HUES64 (cell line): ENCODE measurements around the gene PLCB1.
"Not testable (repeated sequence)": the region's sequence is repeated elsewhere in the genome, so short reads cannot be mapped to it uniquely, and the experiment has no call there.

Experiments used
- H3K27ac ChIP-seq: 2 replicates; pipeline ENCODE4 v1.7.0; 2013; ENCODE audit warnings: low read depth, low read length, inconsistent platforms
- H3K27me3 ChIP-seq: 2 replicates; pipeline ENCODE4 v1.6.1; 2013; ENCODE audit warnings: mild to moderate bottlenecking, low read length; ENCODE audit not compliant: insufficient read depth
- H3K36me3 ChIP-seq: 2 replicates; pipeline ENCODE4 v1.6.1; 2013; ENCODE audit warnings: mild to moderate bottlenecking, low read length; ENCODE audit not compliant: insufficient read depth
- H3K4me1 ChIP-seq: 2 replicates; pipeline ENCODE4 v1.6.1; 2013; ENCODE audit warnings: mild to moderate bottlenecking, low read length, moderate library complexity; ENCODE audit not compliant: insufficient read depth
- H3K4me3 ChIP-seq: 2 replicates; pipeline ENCODE4 v1.5.1; 2013; ENCODE audit warnings: mild to moderate bottlenecking, low read length, moderate library complexity
- H3K9ac ChIP-seq: 2 replicates; pipeline ENCODE4 v1.6.1; 2013; ENCODE audit warnings: mild to moderate bottlenecking, low read depth, low read length
- H3K9me3 ChIP-seq: 2 replicates; pipeline ENCODE4 v1.6.1; 2013; ENCODE audit warnings: low read depth, low read length; ENCODE audit not compliant: insufficient read depth
- WGBS: fragments of 150-250, 120-280 bp; methylation state at CpG from one replicate; pipeline ENCODE4 v1.1.7; 2013; ENCODE audit warnings: missing lambda C conversion rate; 5-methylcytosine and 5-hydroxymethylcytosine counted together

PLCB1 gene

DNA sequence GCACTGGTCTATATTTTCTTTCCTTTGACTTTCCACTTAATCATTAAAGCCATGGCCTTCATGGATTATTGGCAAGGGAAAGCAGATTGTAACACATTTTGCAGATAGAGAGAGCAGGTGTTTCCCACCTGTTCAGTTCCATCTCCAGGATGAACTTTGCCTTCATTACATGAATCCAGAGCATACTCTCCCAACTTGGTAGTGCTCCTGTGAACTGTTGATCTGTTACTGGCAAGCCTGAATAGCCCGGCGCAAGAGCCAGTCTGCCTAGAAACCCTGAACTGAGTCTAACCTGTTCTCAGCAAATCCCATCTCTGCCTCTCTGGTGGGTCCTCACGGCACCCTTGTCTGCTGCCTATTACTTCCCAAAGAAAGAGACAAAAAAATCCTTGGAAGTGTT is 210.3 kb downstream of the PLCB1 start:
- H3K4me1 ChIP-seq = 0 out of 2 replicates have a peak, but pooled peaks cover 6% of the 10 kb centered on the region
- no peaks in the 10 kb centered on the region for H3K27me3 ChIP-seq
- H3K9me3 ChIP-seq = no peaks in the 10 kb centered on the region
- H3K4me3 ChIP-seq = no peak overlapping the region
- WGBS = 97% methylated on average over 3 of the region's 3 CpGs
- H3K27ac ChIP-seq = no peak overlapping the region
- no peaks in the 10 kb centered on the region for H3K36me3 ChIP-seq
- H3K9ac ChIP-seq = no peak overlapping the region

DNA sequence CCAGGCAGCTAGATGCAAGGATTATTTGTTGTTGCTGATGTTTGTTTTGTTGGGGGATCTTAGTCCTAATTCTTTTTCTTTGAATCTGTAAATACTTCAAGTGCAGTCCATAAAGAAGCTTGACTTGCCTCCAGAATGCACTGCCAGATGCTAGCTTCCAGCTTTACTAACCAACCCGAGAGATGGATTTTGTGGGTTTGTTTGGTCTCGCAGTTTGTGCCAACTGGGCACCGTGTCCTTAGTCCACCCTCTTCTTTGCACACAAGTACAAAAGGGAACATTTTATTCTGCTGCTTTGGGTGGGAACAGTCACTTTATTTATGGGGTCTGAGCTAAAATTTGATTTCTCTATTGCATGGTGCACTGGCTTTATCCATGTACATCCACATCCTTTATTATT is 212.0 kb downstream of the PLCB1 start:
- H3K9me3 ChIP-seq = no peaks in the 10 kb centered on the region
- 90% methylated on average over 3 of the region's 3 CpGs for WGBS

DNA sequence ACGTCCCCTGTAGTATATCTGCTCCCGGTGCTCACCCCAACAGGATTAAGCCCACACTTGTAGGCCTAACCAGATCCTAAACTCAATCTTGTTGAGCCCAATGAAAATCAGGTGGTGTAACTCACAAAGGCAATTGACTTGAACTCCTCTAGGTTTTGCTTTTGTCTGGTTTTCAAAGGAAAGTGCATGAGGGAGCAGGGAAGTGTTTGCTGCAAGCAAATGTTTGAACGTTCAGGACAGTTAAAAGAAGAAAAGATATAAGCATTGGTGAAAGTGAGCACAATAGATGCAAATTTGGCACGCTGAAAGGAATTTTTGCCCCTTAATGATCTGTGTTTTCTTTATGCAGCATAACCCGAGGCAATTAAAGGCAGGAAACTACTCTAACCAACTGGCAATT is 212.6 kb downstream of the PLCB1 start:
- Histone ChIP-seq H3K36me3 (no peaks in the 10 kb centered on the region), H3K4me3 (no peak overlapping the region), H3K27me3 (no peaks in the 10 kb centered on the region), H3K4me1 (0 out of 2 replicates have a peak, but pooled peaks cover 6% of the 10 kb centered on the region), H3K9me3 (no peaks in the 10 kb centered on the region), H3K27ac (no peak overlapping the region), H3K9ac (no peak overlapping the region)
- WGBS = 85% methylated on average over 5 of the region's 5 CpGs

More for the DNA sequence above, 212.0 kb downstream of the PLCB1 start:
- no peaks in the 10 kb centered on the region for H3K27me3 ChIP-seq
- no peak overlapping the region for H3K9ac ChIP-seq
- no peaks in the 10 kb centered on the region for H3K36me3 ChIP-seq
- 0 out of 2 replicates have a peak, but pooled peaks cover 6% of the 10 kb centered on the region for H3K4me1 ChIP-seq
- no peak overlapping the region for H3K27ac ChIP-seq
- no peak overlapping the region for H3K4me3 ChIP-seq

DNA sequence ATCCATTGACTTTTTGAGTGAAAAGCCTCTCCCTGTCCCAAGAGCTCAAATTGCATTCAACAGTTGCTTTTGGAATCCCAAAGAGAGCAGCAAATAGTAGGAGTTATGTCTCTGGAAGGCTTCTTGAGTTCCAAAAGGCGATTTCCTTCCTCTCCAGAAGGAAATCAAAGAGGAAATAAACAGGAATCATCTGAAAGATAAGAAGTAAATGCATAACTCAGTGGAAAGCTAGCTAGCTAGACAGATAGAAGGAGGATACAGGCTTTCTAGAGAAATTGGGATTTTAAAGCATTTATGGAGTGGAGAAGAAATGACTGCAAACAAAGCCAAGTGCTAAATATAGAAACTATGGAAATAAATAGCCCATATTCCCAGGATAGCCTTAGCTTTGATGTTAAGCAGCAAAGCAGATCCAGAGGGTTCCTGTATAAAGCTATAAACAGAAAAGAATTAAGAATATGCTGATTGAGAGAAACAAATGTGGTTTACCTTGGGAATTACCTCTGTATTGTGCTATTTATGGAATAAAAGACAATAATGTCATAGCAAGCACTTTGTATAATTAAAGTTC is 214.7 kb downstream of the PLCB1 start:
- H3K9me3 ChIP-seq = no peaks in the 10 kb centered on the region
- no peak overlapping the region for H3K27ac ChIP-seq
- no peaks in the 10 kb centered on the region for H3K27me3 ChIP-seq
- 100% methylated on average over 1 of the region's 1 CpG for WGBS
- no peak overlapping the region for H3K4me3 ChIP-seq
- H3K9ac ChIP-seq = no peak overlapping the region
- 0 out of 2 replicates have a peak, but pooled peaks cover 6% of the 10 kb centered on the region for H3K4me1 ChIP-seq
- no peaks in the 10 kb centered on the region for H3K36me3 ChIP-seq

DNA sequence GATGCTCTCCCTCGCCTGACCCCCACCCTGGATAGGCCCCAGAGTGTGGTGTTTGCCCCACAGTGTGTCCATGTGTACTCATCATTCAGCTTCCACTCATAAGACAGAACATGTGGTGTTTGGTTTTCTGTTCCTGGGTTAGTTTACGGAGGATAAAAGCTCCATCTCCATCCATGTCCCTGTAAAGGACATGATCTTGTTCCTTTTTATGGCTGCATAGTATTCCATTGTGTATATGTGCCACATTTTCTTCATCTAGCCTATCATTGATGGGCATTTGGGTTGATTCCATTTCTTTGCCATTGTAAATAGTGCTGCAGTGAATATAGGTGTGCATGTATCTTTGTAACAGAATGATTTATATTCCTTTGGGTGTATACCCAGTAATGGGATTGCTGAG is 218.2 kb downstream of the PLCB1 start:
- H3K9me3 ChIP-seq, H3K36me3 ChIP-seq, H3K27ac ChIP-seq, H3K4me3 ChIP-seq, H3K27me3 ChIP-seq, H3K4me1 ChIP-seq, H3K9ac ChIP-seq: not testable (repeated sequence)
- WGBS = 92% methylated on average over 1 of the region's 2 CpGs

DNA sequence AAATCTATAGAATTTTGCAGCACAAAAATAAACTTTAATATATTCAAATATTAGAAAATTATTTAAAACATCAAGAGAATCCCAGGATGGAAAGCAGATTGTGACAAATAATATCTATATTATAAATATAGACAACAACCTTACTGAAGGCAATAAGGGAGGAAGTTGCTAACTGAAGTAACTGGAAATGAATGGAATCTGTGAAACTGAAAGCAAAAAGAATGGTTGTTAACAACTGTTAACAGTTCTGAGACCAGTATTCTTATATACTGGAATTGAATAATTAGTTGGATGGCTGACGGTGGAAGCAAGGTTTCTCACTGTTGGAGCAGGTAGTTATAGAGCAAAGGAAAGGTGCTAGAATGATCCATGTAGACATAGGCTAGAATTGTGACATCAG is 220.4 kb downstream of the PLCB1 start:
- Histone ChIP-seq H3K9me3 (no peaks in the 10 kb centered on the region), H3K4me3 (no peak overlapping the region), H3K9ac (no peak overlapping the region), H3K4me1 (no peaks in the 10 kb centered on the region), H3K27me3 (no peaks in the 10 kb centered on the region), H3K36me3 (no peaks in the 10 kb centered on the region), H3K27ac (no peak overlapping the region)
- WGBS = 93% methylated on average over 1 of the region's 1 CpG

DNA sequence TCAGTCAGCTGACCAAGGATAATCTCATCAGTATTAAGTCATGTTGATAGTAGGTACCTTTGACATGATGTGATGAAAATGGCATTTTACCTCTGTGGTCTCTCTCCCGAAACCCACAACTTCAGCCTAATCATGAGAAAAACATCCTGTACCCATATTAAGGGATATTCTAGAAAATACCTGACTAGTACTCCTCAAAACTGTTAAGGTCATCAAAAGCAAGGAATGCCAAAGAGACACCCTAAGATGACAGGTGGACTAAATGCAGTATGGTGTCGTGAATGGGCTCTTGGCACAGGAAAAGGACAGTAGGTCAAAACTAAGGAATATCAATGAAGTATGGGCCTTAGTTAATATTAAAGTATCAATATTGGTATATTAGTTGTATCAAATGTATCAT is 221.4 kb downstream of the PLCB1 start:
- Histone ChIP-seq H3K9me3 (no peaks in the 10 kb centered on the region), H3K9ac (no peak overlapping the region), H3K27ac (no peak overlapping the region), H3K4me3 (no peak overlapping the region), H3K36me3 (no peaks in the 10 kb centered on the region), H3K4me1 (no peaks in the 10 kb centered on the region), H3K27me3 (no peaks in the 10 kb centered on the region)
- 96% methylated on average over 1 of the region's 2 CpGs for WGBS

DNA sequence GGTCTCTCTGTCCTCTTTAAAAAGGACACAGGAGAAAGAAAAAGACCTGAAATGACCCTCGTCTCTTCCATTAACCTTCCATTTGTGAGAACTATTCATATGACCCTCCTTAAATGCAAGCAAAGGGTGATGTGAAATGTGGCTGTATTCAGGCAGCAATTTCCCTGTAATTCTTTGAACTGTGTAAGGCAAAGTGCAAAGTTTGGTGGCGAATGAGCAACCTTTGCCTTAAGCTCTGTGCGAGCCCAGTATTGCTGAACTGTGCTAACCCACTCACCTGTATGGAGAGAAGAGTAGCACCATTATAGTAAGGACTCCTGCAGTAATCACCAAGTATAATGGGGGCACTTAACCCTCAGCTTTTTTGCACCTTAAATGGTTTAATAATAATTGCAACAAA is 223.4 kb downstream of the PLCB1 start:
- H3K27ac ChIP-seq = no peak overlapping the region
- WGBS = 96% methylated on average over 2 of the region's 3 CpGs
- H3K9ac ChIP-seq = no peak overlapping the region
- H3K4me3 ChIP-seq = no peak overlapping the region
- H3K9me3 ChIP-seq = no peaks in the 10 kb centered on the region
- peaks cover 10% of the 10 kb centered on the region for H3K4me1 ChIP-seq
- H3K27me3 ChIP-seq = no peaks in the 10 kb centered on the region
- no peaks in the 10 kb centered on the region for H3K36me3 ChIP-seq

DNA sequence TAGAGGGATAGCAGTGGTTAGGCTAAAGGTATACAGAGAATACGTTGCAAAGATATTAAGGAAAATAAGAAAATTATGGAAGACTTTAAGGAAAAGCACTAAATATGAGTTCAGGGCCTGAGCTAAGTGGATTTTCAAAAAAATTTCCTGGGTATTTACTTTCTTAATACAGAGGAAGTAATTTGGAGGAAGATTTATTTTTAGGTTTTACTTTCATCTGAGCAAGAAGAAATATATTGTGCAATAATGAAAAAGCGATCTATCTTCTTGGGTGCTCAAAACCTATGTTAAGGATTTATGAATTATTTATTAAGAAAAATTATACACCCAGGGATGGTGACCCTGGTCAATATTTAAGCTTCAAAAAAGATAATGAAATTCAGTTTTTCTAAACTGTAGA is 224.7 kb downstream of the PLCB1 start:
- peaks cover 22% of the 10 kb centered on the region for H3K4me1 ChIP-seq
- WGBS = 98% methylated on average over 2 of the region's 2 CpGs

DNA sequence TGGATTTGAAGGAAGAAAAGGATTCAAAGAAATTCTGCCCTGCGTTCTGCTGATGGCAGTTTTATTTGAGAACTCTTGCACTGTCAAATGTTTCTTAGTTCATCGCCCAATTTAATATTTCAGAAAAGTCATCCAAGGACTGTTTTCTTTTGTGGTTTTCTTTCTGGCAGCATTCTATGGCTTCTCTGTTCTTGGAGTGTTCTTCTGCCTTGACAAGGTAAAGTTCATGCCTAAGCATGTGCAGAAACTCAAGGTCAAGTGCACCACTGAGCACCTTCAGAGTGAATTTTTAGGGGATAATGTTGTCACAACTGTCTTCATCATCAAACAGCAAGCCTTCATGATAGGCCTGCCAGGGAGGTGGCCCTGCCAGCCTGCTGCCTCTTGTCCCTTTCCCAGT is 225.6 kb downstream of the PLCB1 start:
- no peak overlapping the region for H3K4me3 ChIP-seq
- H3K9me3 ChIP-seq = no peaks in the 10 kb centered on the region
- H3K27me3 ChIP-seq = no peaks in the 10 kb centered on the region
- no peak overlapping the region for H3K9ac ChIP-seq
- WGBS = 90% methylated on average over 2 of the region's 2 CpGs
- peaks cover 22% of the 10 kb centered on the region for H3K4me1 ChIP-seq
- H3K27ac ChIP-seq = no peak overlapping the region
- no peaks in the 10 kb centered on the region for H3K36me3 ChIP-seq

More for the DNA sequence above, 224.7 kb downstream of the PLCB1 start:
- no peak overlapping the region for H3K4me3 ChIP-seq
- H3K27me3 ChIP-seq = no peaks in the 10 kb centered on the region
- no peak overlapping the region for H3K9ac ChIP-seq
- no peaks in the 10 kb centered on the region for H3K9me3 ChIP-seq
- H3K27ac ChIP-seq = no peak overlapping the region
- no peaks in the 10 kb centered on the region for H3K36me3 ChIP-seq

DNA sequence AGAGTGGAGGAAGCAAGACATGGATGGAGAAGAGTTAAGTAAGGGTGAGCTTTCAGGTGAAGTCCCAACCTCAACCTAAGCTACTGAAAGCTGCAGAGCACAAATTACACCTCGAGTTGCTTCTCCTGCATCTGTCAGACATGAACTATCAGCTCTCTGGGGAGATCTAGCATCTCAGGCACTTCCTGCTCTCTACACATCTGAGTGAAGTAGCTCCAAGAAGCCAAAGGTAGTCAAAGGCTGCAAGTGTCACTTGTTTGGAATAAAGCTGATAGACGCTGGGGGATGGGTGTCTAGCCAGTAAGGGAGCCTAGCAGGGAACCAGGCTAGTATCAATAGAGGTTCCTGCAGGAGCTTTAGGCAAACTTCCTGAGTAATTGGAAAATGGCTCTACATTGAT is 228.0 kb downstream of the PLCB1 start:
- Histone ChIP-seq H3K27me3 (no peaks in the 10 kb centered on the region), H3K9ac (no peak overlapping the region), H3K4me3 (no peak overlapping the region), H3K4me1 (peaks cover 22% of the 10 kb centered on the region), H3K9me3 (no peaks in the 10 kb centered on the region), H3K27ac (no peak overlapping the region), H3K36me3 (no peaks in the 10 kb centered on the region)
- whole genome bisulfite sequencing = 39% methylated on average over 2 of the region's 2 CpGs
